Thymus (tissue), 11 donors: ENCODE results near the gene SPTLC2. TPM values are rescaled to one million over a fixed set of nuclear protein-coding genes. Genes with fewer than 3 reads are reported as not detected.
"Not testable (repeated sequence)": the region's sequence is repeated elsewhere in the genome, so short reads cannot be mapped to it uniquely, and the experiment has no call there.

ENCODE experiments used
- DNase-seq, 9 donors: peaks; one replicate each; pipeline ENCODE4 v3.0.0-alpha.2; 2013; ENCODE audit warnings: low spot score in 9 of 9, low read depth in 6 of 9, missing footprints in 1 of 9
- H3K27ac ChIP-seq, 2 donors: one replicate each; pipeline ENCODE4 v1.5.1; 2013; ENCODE audit warnings: control low read depth in 1 of 2, low read depth in 1 of 2, low read length in 1 of 2, mild to moderate bottlenecking in 1 of 2, moderate library complexity in 1 of 2
- H3K27me3 ChIP-seq, 2 donors: one replicate each; pipeline ENCODE4 v1.5.1; 2013; ENCODE audit warnings: low read length in 1 of 2; ENCODE audit not compliant: control insufficient read depth in 2 of 2, insufficient read depth in 1 of 2
- H3K36me3 ChIP-seq, 2 donors: one replicate each; pipeline ENCODE4 v1.5.1; 2013; ENCODE audit warnings: low read length in 1 of 2, mild to moderate bottlenecking in 1 of 2, moderate library complexity in 1 of 2; ENCODE audit not compliant: control insufficient read depth in 2 of 2, insufficient read depth in 2 of 2
- H3K4me1 ChIP-seq, 2 donors: one replicate each; pipeline ENCODE4 v1.5.1; 2013; ENCODE audit warnings: low read length in 2 of 2; ENCODE audit not compliant: control insufficient read depth in 2 of 2, insufficient read depth in 2 of 2
- H3K4me3 ChIP-seq, 2 donors: one replicate each; pipeline ENCODE4 v1.5.1; 2013; ENCODE audit warnings: low read length in 2 of 2, control low read depth in 1 of 2, mild to moderate bottlenecking in 1 of 2
- H3K9me3 ChIP-seq, 2 donors: one replicate each; pipeline ENCODE4 v1.5.1; 2013; ENCODE audit warnings: low read length in 1 of 2, mild to moderate bottlenecking in 1 of 2; ENCODE audit not compliant: control insufficient read depth in 2 of 2, insufficient read depth in 1 of 2
- WGBS: extraction: QIAGEN DNeasy Blood & Tissue Kit; methylation state at CpG from one replicate; pipeline ENCODE4 v1.1.7; 2013; 5-methylcytosine and 5-hydroxymethylcytosine counted together
- polyA plus RNA-seq: library from polyadenylated mRNA; stranded (reverse); fragments of 200-250 nt; gene quantifications from one replicate; pipeline ENCODE4 v1.2.3, GENCODE V29; 2013
- total RNA-seq: library from RNA; stranded (reverse); fragments of 120-200 nt; gene quantifications from one replicate; pipeline ENCODE4 v1.2.4, GENCODE V29; 2013
- donor health status: healthy.

The SPTLC2 gene
- total and polyA plus RNA-seq, 2 donors, result 7.1 to 13.5 TPM

GRCh38 chr14:77554207-77554606 lies 62.2 kb downstream of the SPTLC2 start:
- H3K27me3 ChIP-seq, result no peaks in the 10 kb centered on the region
- no peaks in the 10 kb centered on the region for H3K4me1 ChIP-seq
- H3K9me3 ChIP-seq, result no peaks in the 10 kb centered on the region
- no peak overlapping the region for H3K4me3 ChIP-seq
- no peak for DNase-seq
- 61% methylated on average over 5 of the region's 5 CpGs for WGBS
- peaks cover 13 to 36% of the 10 kb centered on the region in 2 donors for H3K36me3 ChIP-seq
- H3K27ac ChIP-seq, result peak overlapping the region in 1 of 2 donors; percentile 43

- no peak for DNase-seq
- Histone ChIP-seq H3K36me3 (peaks cover 17 to 26% of the 10 kb centered on the region in 2 donors), H3K4me1 (no peaks in the 10 kb centered on the region), H3K27me3 (no peaks in the 10 kb centered on the region), H3K4me3 (no peak overlapping the region), H3K27ac (no peak overlapping the region), H3K9me3 (no peaks in the 10 kb centered on the region)
- 100% methylated on average over 1 of the region's 1 CpG for WGBS
Observed at GRCh38 chr14:77549451-77549850, 67.0 kb downstream of the SPTLC2 start.

GRCh38 chr14:77547512-77548180 lies 68.8 kb downstream of the SPTLC2 start:
- no peak for DNase-seq
- Histone ChIP-seq H3K4me1 (no peaks in the 10 kb centered on the region), H3K9me3 (no peaks in the 10 kb centered on the region), H3K4me3 (no peak overlapping the region), H3K36me3 (peaks cover 19 to 22% of the 10 kb centered on the region in 2 donors), H3K27me3 (no peaks in the 10 kb centered on the region), H3K27ac (no peak overlapping the region)
- 99% methylated on average over 8 of the region's 8 CpGs for WGBS

- not testable (repeated sequence) for DNase-seq
- 98% methylated on average over 11 of the region's 11 CpGs for whole genome bisulfite sequencing
Observed at GRCh38 chr14:77545171-77545570, 71.3 kb downstream of the SPTLC2 start.

GRCh38 chr14:77544571-77544970 lies 71.9 kb downstream of the SPTLC2 start:
- 100% methylated on average over 2 of the region's 2 CpGs for WGBS
- Histone ChIP-seq H3K4me1 (no peaks in the 10 kb centered on the region), H3K9me3 (no peaks in the 10 kb centered on the region), H3K36me3 (peaks cover 11 to 15% of the 10 kb centered on the region in 2 donors), H3K27me3 (no peaks in the 10 kb centered on the region), H3K4me3 (no peak overlapping the region), H3K27ac (no peak overlapping the region)
- no peak for DNase-seq

More at GRCh38 chr14:77545171-77545570, 71.3 kb downstream of the SPTLC2 start:
- H3K27me3 ChIP-seq, H3K4me1 ChIP-seq, H3K27ac ChIP-seq, H3K4me3 ChIP-seq, H3K9me3 ChIP-seq: not testable (repeated sequence)
- H3K36me3 ChIP-seq, result peaks cover 14 to 15% of the 10 kb centered on the region in 2 donors

- Histone ChIP-seq H3K4me3 (no peak overlapping the region), H3K27ac (no peak overlapping the region), H3K9me3 (no peaks in the 10 kb centered on the region), H3K27me3 (no peaks in the 10 kb centered on the region), H3K4me1 (no peaks in the 10 kb centered on the region), H3K36me3 (peaks cover 4 to 8% of the 10 kb centered on the region in 2 donors)
- 98% methylated on average over 3 of the region's 3 CpGs for WGBS
- no peak for DNase-seq
Observed at GRCh38 chr14:77543637-77544334, 72.7 kb downstream of the SPTLC2 start.

- H3K27ac ChIP-seq, result no peak overlapping the region
- H3K4me1 ChIP-seq, result no peaks in the 10 kb centered on the region
- no peak for DNase-seq
- WGBS, result 92% methylated on average over 5 of the region's 5 CpGs
- H3K4me3 ChIP-seq, result no peak overlapping the region
- no peaks in the 10 kb centered on the region for H3K9me3 ChIP-seq
- H3K36me3 ChIP-seq, result peaks cover 4% of the 10 kb centered on the region in 2 donors
- H3K27me3 ChIP-seq, result no peaks in the 10 kb centered on the region
Observed at GRCh38 chr14:77543240-77543551, 73.2 kb downstream of the SPTLC2 start.

- peak in 3 of 9 donors; percentile 2 for DNase-seq
- no peaks in the 10 kb centered on the region for H3K4me1 ChIP-seq
- H3K27ac ChIP-seq, result no peak overlapping the region
- 55% methylated on average over 11 of the region's 11 CpGs for WGBS
- peaks cover 3 to 4% of the 10 kb centered on the region in 2 donors for H3K36me3 ChIP-seq
- H3K9me3 ChIP-seq, result no peaks in the 10 kb centered on the region
- no peak overlapping the region for H3K4me3 ChIP-seq
- H3K27me3 ChIP-seq, result no peaks in the 10 kb centered on the region
Observed at GRCh38 chr14:77542421-77543239, 73.8 kb downstream of the SPTLC2 start.

GRCh38 chr14:77541905-77542304 lies 74.5 kb downstream of the SPTLC2 start:
- Histone ChIP-seq H3K4me3 (no peak overlapping the region), H3K4me1 (no peaks in the 10 kb centered on the region), H3K27ac (no peak overlapping the region), H3K9me3 (no peaks in the 10 kb centered on the region), H3K27me3 (no peaks in the 10 kb centered on the region), H3K36me3 (peaks cover 0 to 4% of the 10 kb centered on the region in 2 donors)
- WGBS, result 75% methylated on average over 4 of the region's 4 CpGs
- no peak for DNase-seq
